ENCODE results near the gene KIAA0408.

The KIAA0408 gene

DNA sequence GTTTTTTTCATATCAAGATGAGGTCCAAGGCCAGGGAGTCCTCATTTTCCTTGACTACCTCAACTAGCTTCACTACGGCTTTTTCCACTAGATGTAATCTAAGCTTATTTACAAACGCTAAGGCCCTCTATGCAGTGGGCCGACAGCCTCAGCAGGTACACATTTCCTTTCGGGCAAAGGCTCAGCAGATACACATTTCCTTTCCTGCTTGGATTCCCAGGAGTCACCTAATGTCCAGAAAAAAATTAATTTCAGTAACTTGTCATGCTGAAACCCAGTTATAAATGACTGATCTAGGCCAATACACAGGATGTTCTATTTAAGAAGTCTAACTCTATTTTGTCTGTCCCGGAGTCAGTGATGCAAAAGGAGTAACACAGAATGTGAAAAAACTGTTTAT is 7.2 kb upstream of the KIAA0408 start:
- Histone ChIP-seq H3K4me2 (ENCODE audit: low read depth, low read length) (no peak overlapping the region), H3K79me2 (ENCODE audit: low read length) (no peaks in the 10 kb centered on the region), H3K9ac (ENCODE audit: low read length) (no peak overlapping the region), H3K4me1 (ENCODE audit: low read length) (no peaks in the 10 kb centered on the region), H3K36me3 (replicated peaks; ENCODE audit: insufficient read depth, low read length) (no peaks in the 10 kb centered on the region), H2AFZ (ENCODE audit: low read length) (no peak overlapping the region), H3K27me3 (replicated peaks; ENCODE audit: insufficient read depth, low read length) (no peaks in the 10 kb centered on the region), H4K20me1 (ENCODE audit: insufficient read depth, low read length) (no peaks in the 10 kb centered on the region), H3F3A (ENCODE audit: insufficient read depth, low read length) (no peaks in the 10 kb centered on the region), H3K27ac (ENCODE audit: low read length) (no peak overlapping the region), H3K9me2 (replicated peaks; ENCODE audit: insufficient read depth, low read length) (no peaks in the 10 kb centered on the region), H3K9me3 (replicated peaks; ENCODE audit: insufficient read depth, low read length) (no peaks in the 10 kb centered on the region), H3K4me3 (ENCODE audit: low read length) (no peak overlapping the region)
- no peak for DNase-seq
- TF ChIP-seq, protein P1, sequence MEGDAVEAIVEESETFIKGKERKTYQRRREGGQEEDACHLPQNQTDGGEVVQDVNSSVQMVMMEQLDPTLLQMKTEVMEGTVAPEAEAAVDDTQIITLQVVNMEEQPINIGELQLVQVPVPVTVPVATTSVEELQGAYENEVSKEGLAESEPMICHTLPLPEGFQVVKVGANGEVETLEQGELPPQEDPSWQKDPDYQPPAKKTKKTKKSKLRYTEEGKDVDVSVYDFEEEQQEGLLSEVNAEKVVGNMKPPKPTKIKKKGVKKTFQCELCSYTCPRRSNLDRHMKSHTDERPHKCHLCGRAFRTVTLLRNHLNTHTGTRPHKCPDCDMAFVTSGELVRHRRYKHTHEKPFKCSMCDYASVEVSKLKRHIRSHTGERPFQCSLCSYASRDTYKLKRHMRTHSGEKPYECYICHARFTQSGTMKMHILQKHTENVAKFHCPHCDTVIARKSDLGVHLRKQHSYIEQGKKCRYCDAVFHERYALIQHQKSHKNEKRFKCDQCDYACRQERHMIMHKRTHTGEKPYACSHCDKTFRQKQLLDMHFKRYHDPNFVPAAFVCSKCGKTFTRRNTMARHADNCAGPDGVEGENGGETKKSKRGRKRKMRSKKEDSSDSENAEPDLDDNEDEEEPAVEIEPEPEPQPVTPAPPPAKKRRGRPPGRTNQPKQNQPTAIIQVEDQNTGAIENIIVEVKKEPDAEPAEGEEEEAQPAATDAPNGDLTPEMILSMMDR (IDR thresholded peaks at IDR 0.05; ENCODE audit: low read length): no peak
- TF ChIP-seq EZH2phosphoT487 (IDR thresholded peaks at IDR 0.05; ENCODE audit: low read length): no peak
- no peak for TF ChIP-seq EZH2 (optimal IDR thresholded peaks at IDR 0.05; ENCODE audit: low read depth, low read length)

DNA sequence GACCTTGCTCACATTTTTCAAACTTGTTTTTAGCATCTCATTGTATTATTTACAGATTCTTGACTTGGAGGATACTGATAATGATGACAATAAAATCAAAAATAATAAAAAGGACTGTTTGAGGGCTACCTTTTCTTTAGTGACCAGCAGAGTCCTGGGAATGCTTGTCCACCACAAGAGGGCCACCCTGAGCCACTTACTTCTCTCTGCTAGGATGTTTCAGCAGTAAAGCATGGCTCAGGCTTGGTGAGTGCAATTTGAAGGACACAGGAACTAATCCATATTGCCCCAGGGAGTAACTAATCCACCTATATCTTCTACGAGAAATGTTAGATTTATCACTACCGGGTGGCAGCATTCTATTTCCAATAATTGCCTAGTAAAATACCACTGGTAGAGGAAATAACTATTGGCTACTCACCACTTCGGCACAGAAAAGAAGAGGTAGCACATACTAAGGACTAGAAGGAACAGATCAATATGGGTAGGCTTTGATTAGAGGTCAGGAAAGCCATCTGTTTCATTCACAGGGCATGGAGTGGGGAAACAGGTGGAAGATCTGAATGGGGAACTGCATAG is 5.8 kb upstream of the KIAA0408 start:
- no peak overlapping the region for H3K9ac ChIP-seq (ENCODE audit: low read length)
- H3K4me1 ChIP-seq (ENCODE audit: low read length): no peaks in the 10 kb centered on the region
- no peaks in the 10 kb centered on the region for H4K20me1 ChIP-seq (ENCODE audit: insufficient read depth, low read length)
- H3K4me3 ChIP-seq (ENCODE audit: low read length): no peak overlapping the region
- no peaks in the 10 kb centered on the region for H3K79me2 ChIP-seq (ENCODE audit: low read length)
- no peaks in the 10 kb centered on the region for H3K36me3 ChIP-seq (replicated peaks; ENCODE audit: insufficient read depth, low read length)
- no peak overlapping the region for H3K27ac ChIP-seq (ENCODE audit: low read length)
- no peak overlapping the region for H3K4me2 ChIP-seq (ENCODE audit: low read depth, low read length)
- TF ChIP-seq, protein P1 (IDR thresholded peaks at IDR 0.05; ENCODE audit: low read length): peak; percentile 86
- TF ChIP-seq EZH2phosphoT487 (IDR thresholded peaks at IDR 0.05; ENCODE audit: low read length) (no peak), EZH2 (optimal IDR thresholded peaks at IDR 0.05; ENCODE audit: low read depth, low read length) (no peak)
- H2AFZ ChIP-seq (ENCODE audit: low read length): no peak overlapping the region
- H3K9me3 ChIP-seq (replicated peaks; ENCODE audit: insufficient read depth, low read length): no peaks in the 10 kb centered on the region
- H3F3A ChIP-seq (ENCODE audit: insufficient read depth, low read length): no peaks in the 10 kb centered on the region
- no peaks in the 10 kb centered on the region for H3K27me3 ChIP-seq (replicated peaks; ENCODE audit: insufficient read depth, low read length)
- peak; percentile 60 for DNase-seq
- no peaks in the 10 kb centered on the region for H3K9me2 ChIP-seq (replicated peaks; ENCODE audit: insufficient read depth, low read length)

DNA sequence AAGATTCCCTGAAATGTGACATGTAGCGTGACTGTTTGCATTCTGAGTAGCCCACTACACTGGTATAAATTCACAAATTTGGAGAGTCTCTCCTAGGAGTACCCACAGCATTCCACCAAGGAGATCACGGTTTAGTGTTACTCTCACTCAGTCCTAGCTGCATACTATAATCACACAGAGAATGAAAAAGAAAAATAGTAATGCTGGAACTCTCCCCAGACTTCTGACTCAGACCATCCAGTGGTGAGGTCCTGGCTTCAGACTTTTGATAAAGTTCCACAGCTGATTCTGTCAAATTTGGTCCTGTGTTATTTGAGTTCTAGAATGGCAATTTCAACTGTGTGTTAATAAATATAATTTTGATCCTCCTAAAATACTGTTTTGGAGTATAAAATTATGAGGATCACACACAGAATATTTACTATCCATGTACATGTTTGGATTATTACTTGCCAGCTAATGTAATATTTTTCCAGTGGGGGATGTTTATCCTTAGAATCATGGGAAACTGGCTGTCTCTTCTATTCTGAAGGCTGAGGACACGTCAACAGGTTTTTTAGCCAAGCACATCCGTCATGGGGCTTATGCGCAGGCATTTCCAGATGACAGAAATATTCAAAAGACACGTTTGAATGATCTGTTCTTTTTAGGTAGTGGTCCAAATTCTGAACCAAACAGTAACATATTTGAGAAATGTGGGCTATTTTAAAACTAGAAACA is 5.1 kb upstream of the KIAA0408 start:
- no peak for DNase-seq

More for the DNA sequence above, 5.1 kb upstream of the KIAA0408 start:
- Histone ChIP-seq H3K79me2 (ENCODE audit: low read length) (no peaks in the 10 kb centered on the region), H3K27me3 (replicated peaks; ENCODE audit: insufficient read depth, low read length) (no peaks in the 10 kb centered on the region), H3K9ac (ENCODE audit: low read length) (no peak overlapping the region), H3K9me2 (replicated peaks; ENCODE audit: insufficient read depth, low read length) (no peaks in the 10 kb centered on the region), H3K4me1 (ENCODE audit: low read length) (no peaks in the 10 kb centered on the region), H3K4me3 (ENCODE audit: low read length) (no peak overlapping the region), H2AFZ (ENCODE audit: low read length) (no peak overlapping the region), H4K20me1 (ENCODE audit: insufficient read depth, low read length) (no peaks in the 10 kb centered on the region), H3K27ac (ENCODE audit: low read length) (no peak overlapping the region), H3K9me3 (replicated peaks; ENCODE audit: insufficient read depth, low read length) (no peaks in the 10 kb centered on the region), H3F3A (ENCODE audit: insufficient read depth, low read length) (no peaks in the 10 kb centered on the region), H3K36me3 (replicated peaks; ENCODE audit: insufficient read depth, low read length) (no peaks in the 10 kb centered on the region), H3K4me2 (ENCODE audit: low read depth, low read length) (no peak overlapping the region)
- TF ChIP-seq EZH2 (optimal IDR thresholded peaks at IDR 0.05; ENCODE audit: low read depth, low read length) (no peak), EZH2phosphoT487 (IDR thresholded peaks at IDR 0.05; ENCODE audit: low read length) (no peak)
- TF ChIP-seq, protein P1 (IDR thresholded peaks at IDR 0.05; ENCODE audit: low read length): no peak

Measured in MM.1S (cell line).